ENCODE results near the gene HGFAC.
"Not testable (repeated sequence)": the region's sequence is repeated elsewhere in the genome, so short reads cannot be mapped to it uniquely, and the experiment has no call there.

Gene HGFAC

DNA sequence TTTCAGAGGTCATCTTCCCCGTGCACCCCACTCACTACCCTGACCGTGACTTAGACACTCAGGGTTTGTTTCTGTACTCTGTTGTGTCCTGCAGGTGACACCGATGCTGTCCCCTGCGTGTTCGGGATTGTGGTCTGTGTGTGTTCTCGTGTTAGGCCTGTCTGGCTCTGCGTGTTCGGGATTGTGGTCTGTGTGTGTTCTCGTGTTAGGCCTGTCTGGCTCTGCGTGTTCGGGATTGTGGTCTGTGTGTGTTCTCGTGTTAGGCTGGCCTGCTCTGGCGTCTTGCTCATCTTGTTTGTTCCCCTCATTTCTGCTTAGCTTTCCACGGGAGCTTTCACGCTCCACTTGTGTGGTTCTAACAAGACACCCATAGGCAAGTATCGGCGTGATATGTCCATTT, 30.6 kb upstream of the HGFAC start:
- not testable (repeated sequence) for DNase-seq (ENCODE audit: low spot score)

DNA sequence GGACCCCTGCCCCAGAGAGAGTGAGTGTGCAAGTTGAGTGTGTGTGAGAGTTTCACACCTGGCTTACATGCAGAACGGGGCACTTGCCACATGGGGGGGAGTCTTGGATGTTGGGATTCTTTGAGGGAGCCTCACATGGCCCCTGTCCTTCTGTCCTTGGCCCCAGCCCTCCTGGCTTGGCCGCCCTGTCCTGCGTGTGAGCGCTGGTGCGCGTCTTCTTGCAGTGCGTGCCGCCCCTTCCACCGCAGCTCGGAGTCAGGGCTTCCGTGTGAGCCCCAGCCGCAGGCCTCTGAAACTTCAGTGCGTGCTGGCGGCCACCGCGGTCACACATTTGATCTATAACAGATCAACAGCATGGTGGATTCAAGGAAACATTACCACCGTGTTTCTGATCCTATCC, 30.1 kb upstream of the HGFAC start:
- no peak for DNase-seq (ENCODE audit: low spot score)

DNA sequence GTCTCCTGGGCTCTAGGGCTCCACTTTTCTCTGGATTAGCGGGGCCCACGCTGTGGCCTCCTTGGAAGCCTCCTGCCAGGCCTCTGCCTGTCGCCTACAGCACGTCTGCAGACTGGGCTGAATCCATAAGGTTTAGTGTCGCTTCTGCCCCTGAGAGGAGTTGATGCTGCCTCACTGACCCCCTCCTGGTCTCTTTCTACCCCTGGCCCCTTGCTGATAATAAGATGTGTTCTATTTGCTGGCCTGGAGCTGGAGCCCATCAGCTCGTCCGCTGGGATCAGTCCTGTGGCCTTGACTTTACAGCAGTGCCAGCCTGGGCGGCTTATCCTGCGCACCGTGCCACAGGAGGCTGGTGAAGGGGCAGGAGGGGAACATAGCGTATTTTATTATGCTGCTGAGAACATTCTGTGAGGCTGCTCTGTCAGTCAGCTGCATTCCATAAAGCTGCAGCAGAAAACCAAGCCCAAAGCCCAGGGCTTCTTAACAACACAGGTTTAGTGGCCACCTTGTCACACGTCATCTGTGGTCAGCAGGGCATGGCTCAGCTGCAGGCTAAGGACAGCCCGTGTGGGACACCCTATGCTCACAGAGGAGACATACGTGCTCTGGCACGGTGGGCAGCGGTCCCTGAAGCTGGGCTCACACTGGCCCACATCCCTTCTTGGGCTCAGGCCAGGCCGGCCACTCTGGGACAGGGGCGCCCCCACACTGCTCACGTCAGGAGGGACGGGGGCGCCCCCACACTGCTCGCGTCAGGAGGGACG, 29.3 kb upstream of the HGFAC start:
- DNase-seq (ENCODE audit: low spot score), result no peak

DNA sequence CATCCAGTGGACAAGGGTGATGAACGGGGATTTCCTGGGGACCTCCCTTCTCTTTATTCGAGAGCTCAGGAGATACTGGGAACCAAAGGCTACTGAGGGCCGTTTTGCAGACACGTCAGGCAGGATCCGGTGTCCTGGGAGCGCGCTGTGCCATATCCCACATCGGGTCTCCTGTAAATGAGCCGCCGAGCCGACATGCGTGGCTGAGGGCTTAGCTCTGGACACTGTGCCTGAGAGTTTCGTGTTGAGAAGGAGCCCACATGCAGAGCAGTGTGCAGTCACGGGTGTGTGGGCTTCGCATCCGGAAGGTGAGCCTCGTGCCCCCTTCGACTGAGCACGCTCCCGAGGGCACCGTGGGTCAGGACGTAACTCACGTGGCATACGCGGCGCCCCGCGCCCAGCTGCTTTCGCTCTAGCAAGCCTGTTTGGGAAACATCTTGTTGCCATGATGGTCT, 28.5 kb upstream of the HGFAC start:
- no peak for DNase-seq (ENCODE audit: low spot score)

DNA sequence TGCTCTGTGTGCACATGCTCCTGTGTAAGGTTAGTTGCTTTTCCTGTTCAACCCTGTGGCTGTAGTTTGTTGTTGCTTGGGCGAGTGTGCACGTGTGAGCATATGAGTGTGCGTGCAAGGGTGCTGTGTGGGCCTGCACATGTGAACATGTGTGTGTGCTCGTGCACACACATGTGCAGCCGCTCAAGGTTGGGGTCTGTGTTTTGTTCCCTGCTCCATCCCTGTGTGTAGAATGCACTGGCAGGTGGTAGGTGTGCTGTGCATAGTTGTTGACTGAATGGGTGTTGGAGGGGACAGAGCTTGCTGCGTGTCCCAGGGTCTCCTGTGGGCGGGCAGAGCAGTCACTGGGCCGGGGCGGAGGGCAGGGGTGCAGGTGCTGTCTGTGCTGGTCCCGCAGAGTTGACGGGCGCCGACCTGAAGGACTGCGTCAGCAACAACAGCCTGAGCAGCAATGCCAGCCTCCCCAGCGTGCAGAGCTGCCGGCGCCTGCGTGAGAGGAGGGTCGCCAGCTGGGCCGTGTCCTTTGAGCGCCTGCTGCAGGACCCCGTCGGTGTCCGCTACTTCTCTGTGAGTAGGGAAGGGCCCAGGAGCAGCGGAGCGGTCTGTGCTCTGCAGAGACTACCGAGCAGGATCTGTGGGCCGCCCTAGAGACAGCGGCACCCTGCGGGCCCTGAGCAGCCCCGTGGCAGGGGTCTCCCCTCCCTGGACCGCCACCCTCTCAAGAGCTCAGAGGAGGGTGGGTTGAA, 27.9 kb upstream of the HGFAC start:
- no peak for DNase-seq (ENCODE audit: low spot score)

DNA sequence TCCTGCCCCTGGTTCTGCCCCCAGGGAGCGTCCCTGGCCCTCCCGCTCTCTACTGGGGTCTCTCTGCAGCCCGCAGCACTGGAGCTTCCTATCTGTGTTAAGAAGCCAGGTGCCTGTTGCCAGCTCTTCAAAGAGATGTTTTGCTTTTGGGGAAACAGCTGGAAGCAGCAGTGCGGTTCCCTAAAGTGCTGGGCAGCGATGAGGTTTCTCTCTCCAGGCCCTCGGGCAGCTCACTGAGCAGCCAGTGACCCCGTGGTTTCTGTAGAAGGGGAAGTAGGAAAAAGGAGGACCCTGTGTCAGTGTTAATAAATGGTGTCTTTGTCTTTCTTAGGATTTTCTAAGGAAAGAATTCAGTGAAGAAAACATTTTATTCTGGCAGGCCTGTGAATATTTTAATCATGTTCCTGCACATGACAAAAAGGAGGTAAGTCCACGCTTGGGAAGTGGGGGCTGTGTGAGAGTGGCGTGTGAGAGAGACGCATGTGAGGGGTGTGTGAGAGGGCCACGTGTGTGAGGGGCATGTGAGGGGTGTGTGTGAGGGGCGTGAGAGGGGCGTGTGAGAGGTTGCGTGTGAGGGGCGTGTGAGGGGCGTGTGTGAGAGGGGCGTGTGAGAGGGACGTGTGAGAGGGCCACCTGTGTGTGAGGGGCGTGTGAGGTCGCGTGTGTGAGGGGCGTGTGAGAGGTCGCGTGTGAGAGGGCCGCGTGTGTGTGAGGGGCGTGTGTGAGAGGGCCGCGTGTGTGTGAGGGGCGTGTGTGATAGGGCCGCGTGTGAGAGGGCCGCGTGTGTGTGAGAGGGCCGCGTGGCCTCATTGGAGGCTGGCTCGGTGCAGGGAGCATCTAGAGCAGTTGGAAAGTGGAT, 27.1 kb upstream of the HGFAC start:
- DNase-seq (ENCODE audit: low spot score), result no peak

DNA sequence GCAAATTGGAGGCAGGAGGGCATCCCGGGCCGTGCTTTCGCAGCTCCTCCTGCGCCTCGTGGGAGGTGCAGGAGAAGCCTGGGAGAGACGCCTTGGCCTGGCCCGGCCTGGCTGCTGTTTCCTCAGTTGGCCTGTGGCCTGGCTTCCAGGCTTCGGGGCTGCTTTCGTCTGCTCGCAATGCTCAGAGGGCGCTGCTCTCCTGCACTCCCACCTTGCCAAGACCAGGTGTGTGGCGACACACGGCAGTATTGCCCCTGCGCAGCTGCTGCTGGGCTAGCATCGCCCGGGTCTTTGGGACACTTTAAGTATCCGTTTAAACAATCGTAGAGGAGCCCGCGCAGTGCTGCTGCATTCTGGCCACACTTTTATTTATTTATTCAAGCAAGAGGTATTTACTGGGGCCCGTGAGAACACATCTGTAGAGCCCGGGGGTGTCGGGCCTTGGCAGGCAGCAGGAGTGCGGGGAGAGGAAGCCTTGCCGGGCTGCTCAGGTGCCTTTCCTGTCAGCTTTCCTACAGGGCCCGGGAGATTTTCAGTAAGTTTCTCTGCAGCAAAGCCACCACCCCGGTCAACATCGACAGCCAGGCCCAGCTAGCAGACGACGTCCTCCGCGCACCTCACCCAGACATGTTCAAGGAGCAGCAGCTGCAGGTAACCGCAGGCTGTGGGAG, 26.2 kb upstream of the HGFAC start:
- no peak for DNase-seq (ENCODE audit: low spot score)

DNA sequence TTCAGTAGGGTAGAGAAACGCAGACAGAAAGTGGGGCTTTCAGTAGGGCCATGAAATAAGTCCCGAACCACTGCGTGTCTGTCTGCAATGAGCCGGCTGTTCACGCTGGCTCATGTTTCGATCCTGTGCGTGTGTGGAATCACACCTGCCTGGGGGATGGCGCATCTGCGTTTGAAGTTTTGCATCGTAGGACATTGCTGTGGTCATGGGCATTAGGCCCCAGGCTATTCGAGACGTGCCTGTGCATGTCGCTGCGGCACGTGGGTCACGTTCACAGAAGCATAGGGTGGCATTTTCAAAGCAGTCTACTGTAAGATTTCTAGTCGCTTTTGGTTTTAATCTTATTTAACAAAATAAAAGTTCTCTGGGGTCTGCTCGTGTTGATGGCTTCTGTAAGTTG, 25.5 kb upstream of the HGFAC start:
- no peak for DNase-seq (ENCODE audit: low spot score)

DNA sequence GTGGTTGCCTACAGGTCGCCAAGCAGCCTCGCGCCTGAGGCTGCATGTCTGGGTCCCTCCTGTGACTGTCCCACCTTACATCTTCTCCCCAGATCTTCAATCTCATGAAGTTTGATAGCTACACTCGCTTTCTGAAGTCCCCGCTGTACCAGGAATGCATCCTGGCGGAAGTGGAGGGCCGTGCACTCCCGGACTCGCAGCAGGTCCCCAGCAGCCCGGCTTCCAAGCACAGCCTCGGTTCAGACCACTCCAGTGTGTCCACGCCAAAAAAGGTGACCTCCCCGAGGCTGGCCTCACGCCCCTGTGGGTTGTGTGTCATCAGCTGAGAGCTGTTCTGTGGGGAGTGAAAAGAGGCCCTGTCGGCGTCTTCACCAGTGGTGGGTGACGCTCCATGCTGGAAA, 24.9 kb upstream of the HGFAC start:
- DNase-seq (ENCODE audit: low spot score), result no peak

DNA sequence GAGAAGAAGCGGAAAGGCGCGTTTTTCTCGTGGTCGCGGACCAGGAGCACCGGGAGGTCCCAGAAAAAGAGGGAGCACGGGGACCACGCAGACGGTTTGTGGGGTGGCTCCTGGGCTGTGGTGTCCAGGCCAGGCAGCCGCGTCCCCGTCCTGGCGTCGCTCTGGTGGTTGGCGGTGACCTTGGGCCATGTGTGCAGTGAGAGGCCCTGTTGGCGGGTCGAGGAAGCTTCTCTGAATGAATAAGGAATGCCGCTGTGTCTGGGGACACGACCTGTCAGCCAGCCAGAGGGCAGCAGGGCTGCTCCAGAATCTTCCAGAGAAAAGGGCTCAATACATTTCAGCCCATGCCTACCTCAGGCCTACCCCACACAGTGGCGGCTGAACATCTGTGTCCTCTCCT, 24.3 kb upstream of the HGFAC start:
- DNase-seq (ENCODE audit: low spot score), result no peak

DNA sequence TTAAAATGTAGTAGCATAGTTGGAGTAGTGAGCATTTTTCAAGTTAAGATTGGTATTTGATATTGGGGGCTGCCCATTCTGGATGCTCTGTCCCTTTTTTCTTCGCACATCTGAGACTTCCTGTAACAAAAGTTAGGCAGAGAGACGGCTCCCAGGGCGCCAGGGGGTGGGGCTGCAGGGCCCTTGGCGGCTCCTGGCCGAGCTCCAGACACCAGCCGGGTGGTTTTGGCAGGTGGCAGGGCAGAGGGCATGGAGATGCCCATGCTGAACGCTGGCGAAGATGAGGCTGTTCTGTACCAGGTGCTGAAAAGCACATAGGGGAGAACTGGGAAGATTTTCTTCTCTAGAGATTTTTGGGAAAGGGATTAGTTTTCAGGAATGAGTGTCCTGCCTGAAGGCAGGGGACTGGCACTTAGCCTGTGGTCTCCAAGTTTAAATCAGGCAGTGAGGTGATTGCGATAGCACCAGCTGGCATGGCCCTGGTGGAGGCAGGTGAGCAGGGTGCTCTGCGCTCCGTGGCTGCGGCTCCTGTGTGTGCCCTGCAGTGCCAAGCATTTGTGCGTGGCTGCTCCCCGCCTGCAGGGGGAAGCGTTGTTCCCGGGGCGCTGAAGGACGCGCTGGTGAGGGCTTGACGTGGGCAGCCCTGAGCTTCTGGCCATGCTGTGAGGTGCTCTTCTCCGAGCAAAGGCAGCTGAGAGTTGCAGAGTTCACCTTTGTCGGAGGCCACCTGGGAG, 23.6 kb upstream of the HGFAC start:
- no peak for DNase-seq (ENCODE audit: low spot score)

DNA sequence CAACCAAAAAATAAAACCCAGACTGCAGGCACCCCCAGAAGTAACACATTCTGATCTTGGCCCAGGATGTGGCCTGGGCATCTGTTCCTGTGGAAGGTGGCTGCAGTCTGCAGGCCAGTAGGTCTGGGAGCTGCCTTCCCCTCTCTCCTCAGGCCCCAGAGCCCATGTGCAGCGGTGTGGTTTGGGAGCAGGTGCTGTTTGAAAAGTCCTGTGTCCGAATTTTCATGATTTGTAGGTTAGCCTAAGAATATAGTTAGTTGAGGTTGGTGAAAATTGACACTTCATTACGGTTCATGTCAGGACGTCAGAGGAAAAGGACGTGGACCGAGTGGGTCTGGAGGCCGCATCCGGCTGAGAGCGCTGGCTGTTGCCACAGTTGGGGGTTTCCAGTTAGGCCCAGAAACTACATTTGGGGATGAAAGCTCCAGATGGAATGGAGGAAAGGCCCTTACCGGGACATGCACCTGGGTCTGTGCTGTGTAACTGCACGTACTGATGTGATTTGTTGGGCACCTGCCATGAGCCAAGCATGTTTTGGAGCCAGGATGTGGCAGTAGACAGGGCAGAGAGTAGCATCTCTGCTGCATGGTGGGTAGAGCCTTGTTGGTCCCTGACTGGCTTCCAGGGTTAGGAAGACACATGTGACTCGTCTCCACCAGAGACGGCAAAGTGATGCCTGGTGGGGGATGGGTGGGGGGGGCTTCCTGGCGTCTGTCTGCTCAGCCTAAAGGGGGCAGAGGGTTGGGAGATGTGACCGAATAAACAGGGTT, 21.7 kb upstream of the HGFAC start:
- no peak for DNase-seq (ENCODE audit: low spot score)

DNA sequence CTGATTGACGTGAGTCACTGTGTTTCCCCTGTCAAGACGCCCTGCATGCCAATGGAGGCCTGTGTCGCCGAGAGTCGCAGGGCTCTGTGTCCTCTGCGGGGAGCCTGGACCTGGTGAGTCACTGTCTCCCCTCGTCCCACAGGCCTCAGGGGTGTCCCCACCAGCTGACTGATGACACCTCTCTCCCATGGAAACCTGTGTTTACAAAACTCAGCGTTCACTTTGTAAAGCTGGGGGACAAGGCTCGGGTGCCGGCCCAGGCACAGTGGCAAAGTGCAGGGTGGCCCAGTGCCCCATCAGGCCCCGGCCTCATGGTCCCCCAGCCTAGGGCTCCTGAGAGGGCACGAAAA, 21.2 kb upstream of the HGFAC start:
- no peak for DNase-seq (ENCODE audit: low spot score)

DNA sequence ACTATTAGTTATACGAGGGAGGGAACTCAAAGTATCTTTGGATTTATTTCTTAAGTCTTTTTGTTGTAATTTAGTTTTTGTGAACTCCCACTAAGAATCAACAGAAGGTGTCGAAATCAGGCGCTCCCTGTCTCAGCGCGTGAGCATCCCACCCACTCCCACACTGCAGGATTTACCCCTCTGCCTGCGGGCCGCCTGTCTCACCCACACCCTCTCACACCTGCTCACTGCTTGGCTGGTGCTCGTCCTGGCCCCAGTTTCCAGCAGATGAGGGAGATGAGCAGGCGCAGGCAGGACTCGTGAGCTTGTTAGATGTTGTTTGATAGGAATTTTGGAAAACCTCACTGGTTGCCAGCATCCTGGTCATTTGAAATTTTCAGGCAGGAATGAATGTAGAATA, 20.8 kb upstream of the HGFAC start:
- DNase-seq (ENCODE audit: low spot score), result no peak

DNA sequence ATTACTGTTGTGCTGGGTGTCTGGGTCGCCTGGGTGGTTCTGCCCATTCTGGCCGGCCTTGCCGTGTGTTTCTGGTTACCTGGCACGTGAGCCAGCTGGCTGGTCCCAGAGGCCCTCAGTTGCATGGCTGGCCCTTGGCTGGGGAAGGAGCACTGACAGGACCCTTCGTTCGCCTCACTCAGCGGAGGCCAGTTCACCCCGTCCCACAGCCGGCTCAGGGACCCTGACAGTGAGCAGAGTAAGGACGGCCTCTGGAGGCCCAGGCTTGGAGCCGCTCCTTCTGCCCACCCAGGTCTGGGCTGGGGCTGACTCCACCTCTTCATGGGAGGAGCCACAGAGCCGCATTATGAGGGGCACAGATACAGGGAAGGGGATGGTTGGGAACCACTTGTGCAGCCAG, 20.3 kb upstream of the HGFAC start:
- no peak for DNase-seq (ENCODE audit: low spot score)

DNA sequence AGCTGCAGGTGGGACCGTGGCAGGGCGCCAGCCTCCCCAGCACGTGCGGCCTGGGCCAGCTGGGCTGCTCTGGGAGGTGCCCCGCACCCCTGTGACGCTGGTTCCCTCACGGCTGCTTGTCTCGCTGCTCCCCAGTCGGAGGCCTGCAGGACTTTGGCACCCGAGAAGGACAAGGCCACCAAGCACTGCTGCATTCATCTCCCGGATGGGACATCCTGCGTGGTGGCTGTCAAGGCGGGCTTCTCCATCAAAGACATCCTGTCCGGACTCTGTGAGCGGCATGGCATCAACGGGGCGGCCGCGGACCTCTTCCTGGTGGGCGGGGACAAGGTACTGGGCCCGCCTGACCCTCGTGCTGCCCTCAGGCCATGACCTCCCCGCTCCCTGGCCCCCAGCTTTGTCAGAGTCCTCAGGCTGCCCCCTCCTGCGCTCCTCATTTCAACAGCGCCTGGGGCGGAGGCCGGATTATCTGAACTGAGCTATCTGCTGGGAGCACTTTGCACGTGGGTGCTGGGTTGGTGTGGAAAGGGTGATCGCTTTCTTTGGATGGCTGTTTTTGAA, 19.4 kb upstream of the HGFAC start:
- DNase-seq (ENCODE audit: low spot score), result no peak

DNA sequence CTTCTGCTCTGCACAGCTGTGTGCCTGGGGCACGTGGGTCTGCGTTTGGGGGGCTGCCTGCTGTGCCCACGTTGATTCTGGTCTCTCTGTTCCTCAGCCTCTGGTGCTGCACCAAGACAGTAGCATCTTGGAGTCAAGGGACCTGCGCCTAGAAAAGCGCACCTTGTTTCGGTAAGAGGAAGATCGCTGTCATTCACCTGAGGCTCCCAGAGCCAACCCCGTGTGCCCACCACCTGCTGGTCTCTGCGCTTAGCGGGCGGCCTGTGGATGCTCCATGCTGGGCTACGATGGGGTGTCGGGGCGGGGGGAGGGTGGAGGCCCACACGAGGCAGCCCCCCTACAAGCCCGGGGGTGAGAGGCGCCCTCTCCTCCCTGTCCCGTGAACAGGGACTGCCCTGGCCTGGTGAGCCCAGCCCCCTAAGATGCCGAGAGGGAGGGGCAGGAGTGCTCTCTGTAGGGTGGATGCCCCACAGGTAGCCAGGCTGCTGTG, 18.9 kb upstream of the HGFAC start:
- DNase-seq (ENCODE audit: low spot score), result no peak

DNA sequence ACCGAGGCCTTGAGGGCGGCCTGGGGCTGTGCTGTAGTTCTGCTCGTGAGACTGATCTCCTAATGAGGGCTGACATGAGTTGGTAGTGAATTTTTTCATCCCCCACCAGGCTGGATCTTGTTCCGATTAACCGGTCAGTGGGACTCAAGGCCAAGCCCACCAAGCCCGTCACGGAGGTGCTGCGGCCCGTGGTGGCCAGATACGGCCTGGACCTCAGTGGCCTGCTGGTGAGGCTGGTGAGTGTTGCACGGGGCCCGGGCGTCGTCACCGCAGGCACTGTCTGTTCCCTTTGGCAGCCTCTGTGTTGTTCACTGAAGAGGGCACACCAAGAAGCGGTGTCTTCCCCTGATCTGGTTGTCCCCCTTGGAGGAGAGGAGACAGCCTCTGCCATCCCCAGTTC, 18.4 kb upstream of the HGFAC start:
- no peak for DNase-seq (ENCODE audit: low spot score)

DNA sequence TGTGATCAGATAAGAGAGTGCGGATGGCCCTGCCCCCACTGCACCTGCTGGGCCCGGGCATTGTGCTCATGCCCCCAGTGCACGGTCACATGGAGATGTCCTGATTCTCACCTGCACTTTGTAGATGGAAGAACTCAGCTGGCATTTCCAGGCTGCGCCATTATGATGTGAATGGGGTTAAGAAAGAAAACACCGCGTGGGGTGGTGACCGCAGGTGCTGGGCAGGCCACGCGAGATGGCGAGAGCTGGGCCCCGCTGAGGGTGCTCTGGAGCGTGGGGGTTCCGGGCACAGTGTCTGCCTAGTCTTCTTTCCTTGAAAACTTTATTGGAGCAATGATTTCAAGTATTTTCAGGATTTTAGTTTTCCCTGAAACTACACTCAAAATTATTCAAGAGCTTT, 17.8 kb upstream of the HGFAC start:
- no peak for DNase-seq (ENCODE audit: low spot score)

DNA sequence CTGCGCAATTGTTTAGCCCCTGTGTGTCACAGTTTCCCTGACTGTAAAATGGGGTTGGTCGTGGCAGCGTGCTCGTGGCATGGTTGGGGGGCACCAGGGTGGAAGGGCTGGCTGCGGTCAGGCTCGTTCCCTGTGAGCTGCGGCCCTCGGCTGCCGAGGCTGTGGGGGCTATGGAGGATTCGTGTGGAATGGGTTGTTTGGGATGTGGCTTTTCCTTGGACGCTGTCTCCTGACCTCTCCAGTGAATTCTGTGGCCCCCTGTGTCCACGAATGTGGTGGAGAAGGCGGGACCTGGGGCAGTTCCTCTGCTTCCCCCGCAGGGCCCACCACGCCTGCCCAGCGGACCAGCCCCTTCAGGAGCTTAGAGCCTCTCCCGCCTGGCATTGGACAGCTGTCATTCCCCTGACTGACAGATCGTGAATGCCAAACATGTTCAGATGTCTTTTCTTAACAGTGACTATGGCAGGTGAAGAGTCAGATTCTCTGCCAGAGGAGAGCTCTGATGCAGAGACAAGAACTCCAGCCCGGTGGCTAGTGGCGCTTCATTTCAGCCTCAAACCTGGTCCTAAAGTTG, 17.2 kb upstream of the HGFAC start:
- no peak for DNase-seq (ENCODE audit: low spot score)

Data from AG20443 (cell line).